GM18505 (cell line): ENCODE data around the gene UTP25.
"Not testable (repeated sequence)": the region's sequence is repeated elsewhere in the genome, so short reads cannot be mapped to it uniquely, and the experiment has no call there.

Source experiments
- ATAC-seq: cut with Tn5 transposase; IDR thresholded peaks from one replicate; pipeline ENCODE4 v1.9.1; 2021; ENCODE audit not compliant: unreplicated experiment
- POLR2A ChIP-seq: IDR thresholded peaks from 4 replicates; pipeline ENCODE4 v1.6.1; 2011; ENCODE audit warnings: borderline replicate concordance; ENCODE audit not compliant: insufficient read depth, insufficient read length; ENCODE audit errors: extremely low read depth

Gene UTP25

GRCh38 chr1:209889077-209889418 is 61.3 kb downstream of the UTP25 start:
- no peak for ATAC-seq
- no peak for TF ChIP-seq POLR2A

- no peak for ATAC-seq
- TF ChIP-seq POLR2A: no peak
These were observed 63.0 kb downstream of the UTP25 start for GRCh38 chr1:209890641-209891330.

GRCh38 chr1:209893751-209894150 is 66.0 kb downstream of the UTP25 start:
- no peak for ATAC-seq
- no peak for TF ChIP-seq POLR2A

- no peak for TF ChIP-seq POLR2A
- no peak for ATAC-seq
These were observed 67.9 kb downstream of the UTP25 start for GRCh38 chr1:209895709-209896108.

- ATAC-seq: no peak
- no peak for TF ChIP-seq POLR2A
These were observed 68.6 kb downstream of the UTP25 start for GRCh38 chr1:209896346-209896745.

GRCh38 chr1:209898271-209898670 is 70.5 kb downstream of the UTP25 start:
- ATAC-seq: not testable (repeated sequence)

GRCh38 chr1:209898851-209899250 is 71.1 kb downstream of the UTP25 start:
- ATAC-seq: not testable (repeated sequence)

GRCh38 chr1:209899948-209900347 is 72.2 kb downstream of the UTP25 start:
- ATAC-seq: no peak
- TF ChIP-seq POLR2A: no peak

- no peak for TF ChIP-seq POLR2A
- ATAC-seq: no peak
These were observed 73.0 kb downstream of the UTP25 start for GRCh38 chr1:209900734-209901133.

- no peak for TF ChIP-seq POLR2A
These were observed 73.4 kb downstream of the UTP25 start for GRCh38 chr1:209901211-209901610.

GRCh38 chr1:209904774-209905173 is 77.0 kb downstream of the UTP25 start:
- not testable (repeated sequence) for ATAC-seq

More at GRCh38 chr1:209901211-209901610, 73.4 kb downstream of the UTP25 start:
- ATAC-seq: no peak
